DND-41 (cell line): Measurements from ENCODE around the gene ARHGEF3.

Experiments used
- ATAC-seq: fragments of 200-7000 bp; cut with Tn5 transposase; 3 replicates; pipeline ENCODE4 v1.9.1; 2021; ENCODE audit warnings: low read depth; ENCODE audit not compliant: insufficient read depth
- DNase-seq: peaks from one replicate; pipeline ENCODE4 v3.0.0-alpha.2; 2020
- H2AFZ ChIP-seq: 2 replicates; pipeline ENCODE4 v1.6.0; 2012; ENCODE audit warnings: low read depth, low read length
- H3K27ac ChIP-seq: 2 replicates; pipeline ENCODE4 v1.5.1; 2012; ENCODE audit warnings: low read length, inconsistent platforms
- H3K27me3 ChIP-seq: fragments of 200-600 bp; sonication (generic); 2 replicates; pipeline ENCODE4 v1.6.0; 2012; ENCODE audit warnings: low read length, mild to moderate bottlenecking, inconsistent platforms; ENCODE audit not compliant: insufficient read depth, poor library complexity
- H3K36me3 ChIP-seq: 2 replicates; pipeline ENCODE4 v1.5.1; 2012; ENCODE audit warnings: low read length, inconsistent platforms; ENCODE audit not compliant: insufficient read depth
- H3K4me1 ChIP-seq: 2 replicates; pipeline ENCODE4 v1.5.1; 2012; ENCODE audit warnings: mild to moderate bottlenecking, low read length; ENCODE audit not compliant: insufficient read depth
- H3K4me2 ChIP-seq: 2 replicates; pipeline ENCODE4 v1.6.0; 2012; ENCODE audit warnings: mild to moderate bottlenecking, moderate library complexity, low read length, inconsistent platforms; ENCODE audit not compliant: insufficient read depth
- H3K4me3 ChIP-seq, 2 experiments: fragments of 200-600 bp in 1 of 2; shearing (Covaris generic) in 1 of 2; 2 replicates each; pipeline ENCODE4 v1.5.1; 2012 to 2016; ENCODE audit warnings: inconsistent platforms in 2 of 2, low read length in 2 of 2, mild to moderate bottlenecking in 2 of 2, low read depth in 1 of 2, moderate library complexity in 1 of 2
- H3K79me2 ChIP-seq: 2 replicates; pipeline ENCODE4 v1.6.0; 2012; ENCODE audit warnings: low read length, inconsistent platforms; ENCODE audit not compliant: insufficient read depth
- H3K9ac ChIP-seq: 2 replicates; pipeline ENCODE4 v1.6.0; 2012; ENCODE audit warnings: low read depth, mild to moderate bottlenecking, inconsistent platforms, low read length, moderate library complexity
- H3K9me3 ChIP-seq: 2 replicates; pipeline ENCODE4 v1.5.1; 2012; ENCODE audit warnings: low read length, moderate library complexity, mild to moderate bottlenecking, inconsistent platforms; ENCODE audit not compliant: insufficient read depth, severe bottlenecking
- H4K20me1 ChIP-seq: 2 replicates; pipeline ENCODE4 v1.6.0; 2012; ENCODE audit warnings: low read length; ENCODE audit not compliant: insufficient read depth
- CTCF ChIP-seq: IDR thresholded peaks from 2 replicates; pipeline ENCODE4 v1.5.1; 2012; ENCODE audit warnings: borderline replicate concordance, low read length, moderate library complexity, mild to moderate bottlenecking; ENCODE audit not compliant: poor library complexity, severe bottlenecking; ENCODE audit errors: extremely low read depth
- EZH2 ChIP-seq: IDR thresholded peaks from 3 replicates; pipeline ENCODE4 v1.6.1; 2012; ENCODE audit warnings: borderline replicate concordance, low read depth, mild to moderate bottlenecking, moderate library complexity, low read length, inconsistent platforms; ENCODE audit not compliant: severe bottlenecking

ARHGEF3 gene

GRCh38 chr3:56702490-56703315, 99.0 kb downstream of the ARHGEF3 start:
- TF ChIP-seq CTCF (peak; percentile 91), EZH2 (no peak)
- Histone ChIP-seq H3K4me3 (no peak overlapping the region), H3K36me3 (no peaks in the 10 kb centered on the region), H2AFZ (no peak overlapping the region), H3K4me1 (peaks cover 12% of the 10 kb centered on the region), H3K4me2 (no peak overlapping the region), H3K9ac (no peak overlapping the region), H4K20me1 (no peaks in the 10 kb centered on the region), H3K79me2 (no peaks in the 10 kb centered on the region), H3K27me3 (no peaks in the 10 kb centered on the region), H3K9me3 (no peaks in the 10 kb centered on the region), H3K27ac (peak overlapping the region; percentile 40; the same call in 1 of the 2 replicates)
- ATAC-seq: peak; percentile 82
- peak; percentile 61 for DNase-seq

- no peak for DNase-seq
- no peak for TF ChIP-seq EZH2
- no peak for TF ChIP-seq CTCF
- no peak overlapping the region for H3K4me2 ChIP-seq
Measured at GRCh38 chr3:56700151-56700550, 101.6 kb downstream of the ARHGEF3 start.

GRCh38 chr3:56694867-56695683, 106.7 kb downstream of the ARHGEF3 start:
- peak overlapping the region; percentile 11; the same call in 1 of the 2 replicates for H3K27ac ChIP-seq
- no peak overlapping the region for H2AFZ ChIP-seq
- no peak overlapping the region for H3K4me3 ChIP-seq
- no peaks in the 10 kb centered on the region for H3K36me3 ChIP-seq
- no peaks in the 10 kb centered on the region for H3K27me3 ChIP-seq
- ATAC-seq (peak; percentile 42; the same call in 2 of the 3 replicates), DNase-seq (no peak)
- no peaks in the 10 kb centered on the region for H3K9me3 ChIP-seq
- TF ChIP-seq EZH2 (no peak), CTCF (no peak)
- no peak overlapping the region for H3K9ac ChIP-seq
- peaks cover 45% of the 10 kb centered on the region for H3K4me1 ChIP-seq
- H3K79me2 ChIP-seq: no peaks in the 10 kb centered on the region
- no peaks in the 10 kb centered on the region for H4K20me1 ChIP-seq
- H3K4me2 ChIP-seq: no peak overlapping the region; the same call in 1 of the 2 replicates

More at GRCh38 chr3:56700151-56700550, 101.6 kb downstream of the ARHGEF3 start:
- Histone ChIP-seq H3K4me1 (peaks cover 15% of the 10 kb centered on the region), H2AFZ (0 out of 2 replicates have a peak overlapping the region, but pooled peaks have one; percentile 33), H3K27ac (no peak overlapping the region), H3K27me3 (no peaks in the 10 kb centered on the region), H3K36me3 (no peaks in the 10 kb centered on the region), H3K4me3 (no peak overlapping the region), H4K20me1 (no peaks in the 10 kb centered on the region), H3K79me2 (no peaks in the 10 kb centered on the region), H3K9ac (no peak overlapping the region), H3K9me3 (no peaks in the 10 kb centered on the region)
- ATAC-seq: no peak
